Right atrium auricular region (tissue), 2 donors: ENCODE data around the gene SUPV3L1. TPM values are rescaled to one million over a fixed set of nuclear protein-coding genes. Genes with fewer than 3 reads are reported as not detected.

Experiments used
- DNase-seq: peaks from one replicate; pipeline ENCODE4 v3.0.0-alpha.2; 2019; ENCODE audit warnings: low spot score
- H3K27ac ChIP-seq, 2 donors: fragments of 200-600 bp; sonication (generic); 1 replicate in 1 of 2; 2 replicates in 1 of 2; pipeline ENCODE4 v1.5.1; 2016 to 2019
- H3K27me3 ChIP-seq, 2 donors: fragments of 200-600 bp; sonication (generic); one replicate each; pipeline versions ENCODE4 v1.5.1 to v1.6.0; 2017 to 2019
- H3K36me3 ChIP-seq: fragments of 200-600 bp; sonication (generic); one replicate; pipeline ENCODE4 v1.5.1; 2016
- H3K4me1 ChIP-seq, 2 donors: fragments of 200-600 bp; sonication (generic); one replicate each; pipeline versions ENCODE4 v1.5.1 to v1.6.0; 2017 to 2019
- H3K4me3 ChIP-seq, 2 donors: fragments of 200-600 bp; sonication (generic); 1 replicate in 1 of 2; 2 replicates in 1 of 2; pipeline ENCODE4 v1.5.1; 2017 to 2019; ENCODE audit warnings: mild to moderate bottlenecking in 1 of 2, moderate library complexity in 1 of 2
- H3K9me3 ChIP-seq, 2 donors: fragments of 200-600 bp; sonication (generic); one replicate each; pipeline ENCODE4 v1.5.1; 2019
- CTCF ChIP-seq, 2 donors: fragments of 200-600 bp; sonication (generic); IDR thresholded peaks; one replicate each; pipeline ENCODE4 v1.5.1; 2019; ENCODE audit warnings: antibody characterized with exemption in 2 of 2
- total RNA-seq, 2 donors: library from RNA; depleted of rRNA; stranded (reverse); fragments of >200 nt; gene quantifications; one replicate each; pipeline ENCODE4 v1.1.0, GENCODE V29; 2016

SUPV3L1 gene
- total RNA-seq, 2 donors from 2014 or later: 20.8 to 27.2 TPM

- Histone ChIP-seq H3K4me1 (peaks cover 0 to 5% of the 10 kb centered on the region in 2 donors), H3K9me3 (no peaks in the 10 kb centered on the region), H3K36me3 (no peaks in the 10 kb centered on the region), H3K27ac (no peak overlapping the region), H3K27me3 (no peaks in the 10 kb centered on the region), H3K4me3 (no peak overlapping the region)
- no peak for TF ChIP-seq CTCF (IDR thresholded peaks at IDR 0.05)
- no peak for DNase-seq
These were observed 54.4 kb downstream of the SUPV3L1 start for GRCh38 chr10:69234447-69234846.

GRCh38 chr10:69237528-69238159 is 57.6 kb downstream of the SUPV3L1 start:
- Histone ChIP-seq H3K27ac (no peak overlapping the region), H3K27me3 (no peaks in the 10 kb centered on the region), H3K4me1 (peaks cover 0 to 9% of the 10 kb centered on the region in 2 donors), H3K9me3 (no peaks in the 10 kb centered on the region), H3K36me3 (no peaks in the 10 kb centered on the region), H3K4me3 (no peak overlapping the region)
- DNase-seq: peak; percentile 91
- TF ChIP-seq CTCF (IDR thresholded peaks at IDR 0.05): peak; percentile 84 to 91

GRCh38 chr10:69239136-69239535 is 59.1 kb downstream of the SUPV3L1 start:
- no peak overlapping the region for H3K27ac ChIP-seq
- no peaks in the 10 kb centered on the region for H3K27me3 ChIP-seq
- peaks cover 0 to 9% of the 10 kb centered on the region in 2 donors for H3K4me1 ChIP-seq
- H3K4me3 ChIP-seq: no peak overlapping the region
- H3K36me3 ChIP-seq: no peaks in the 10 kb centered on the region
- TF ChIP-seq CTCF (IDR thresholded peaks at IDR 0.05): no peak
- no peaks in the 10 kb centered on the region for H3K9me3 ChIP-seq
- DNase-seq: no peak

GRCh38 chr10:69239816-69240434 is 59.9 kb downstream of the SUPV3L1 start:
- Histone ChIP-seq H3K27me3 (no peaks in the 10 kb centered on the region), H3K27ac (no peak overlapping the region), H3K4me1 (peaks cover 0 to 9% of the 10 kb centered on the region in 2 donors), H3K4me3 (no peak overlapping the region), H3K9me3 (no peaks in the 10 kb centered on the region), H3K36me3 (no peaks in the 10 kb centered on the region)
- DNase-seq: no peak
- no peak for TF ChIP-seq CTCF (IDR thresholded peaks at IDR 0.05)

- Histone ChIP-seq H3K36me3 (no peaks in the 10 kb centered on the region), H3K4me3 (no peak overlapping the region), H3K27me3 (no peaks in the 10 kb centered on the region), H3K4me1 (peaks cover 0 to 9% of the 10 kb centered on the region in 2 donors), H3K27ac (no peak overlapping the region), H3K9me3 (no peaks in the 10 kb centered on the region)
- TF ChIP-seq CTCF (IDR thresholded peaks at IDR 0.05): no peak
- DNase-seq: no peak
These were observed 60.4 kb downstream of the SUPV3L1 start for GRCh38 chr10:69240455-69240854.
